WTC11 (cell line): Measurements from ENCODE around the gene CDH16. TPM values are rescaled to one million over a fixed set of nuclear protein-coding genes. Genes with fewer than 3 reads are reported as not detected.
"Not testable (repeated sequence)": the region's sequence is repeated elsewhere in the genome, so short reads cannot be mapped to it uniquely, and the experiment has no call there.

Experiments
- ATAC-seq: fragments of 200-7000 bp; cut with Tn5 transposase; 2 replicates; pipeline ENCODE4 v1.10.0; 2021; ENCODE audit warnings: mild to moderate bottlenecking, moderate library complexity
- CTCF ChIA-PET: fragments of 300-600 bp; sonication (Branson Sonifier 250); formaldehyde crosslinking; loops from one replicate; lab custom pipeline; 2021; ENCODE audit warnings: antibody characterized with exemption; lab: Charles Lee
- POLR2A ChIA-PET: fragments of 350-600 bp; sonication (Branson Sonifier 250); formaldehyde crosslinking; loops from one replicate; lab custom pipeline; 2021; ENCODE audit warnings: antibody characterized with exemption; lab: Charles Lee
- DNase-seq: peaks from one replicate; pipeline ENCODE4 v3.0.0; 2021; ENCODE audit warnings: low spot score
- H3K27ac Mint-ChIP-seq: 2 replicates; pipeline ENCODE4 v1.8.0; 2021; ENCODE audit warnings: mixed read lengths
- H3K27me3 Mint-ChIP-seq: 2 replicates; pipeline ENCODE4 v1.8.0; 2021; ENCODE audit warnings: low read depth, mild to moderate bottlenecking, moderate library complexity, mixed read lengths
- H3K36me3 Mint-ChIP-seq: 2 replicates; pipeline ENCODE4 v1.8.0; 2021; ENCODE audit warnings: mixed read lengths
- H3K4me1 Mint-ChIP-seq: 2 replicates; pipeline ENCODE4 v1.8.0; 2022; ENCODE audit warnings: mixed read lengths
- H3K4me3 Mint-ChIP-seq: 2 replicates; pipeline ENCODE4 v1.8.0; 2021; ENCODE audit warnings: mild to moderate bottlenecking, moderate library complexity, mixed read lengths
- H3K9me3 Mint-ChIP-seq: 2 replicates; pipeline ENCODE4 v1.8.0; 2021; ENCODE audit warnings: mixed read lengths
- ATF1 ChIP-seq: sonication (generic); formaldehyde crosslinking; IDR thresholded peaks from 2 replicates; pipeline ENCODE4 v1.8.1; 2023; ENCODE audit warnings: mild to moderate bottlenecking, moderate library complexity, missing genetic modification reagents
- ATF2 ChIP-seq: sonication (generic); formaldehyde crosslinking; IDR thresholded peaks from 2 replicates; pipeline ENCODE4 v1.8.1; 2022; ENCODE audit warnings: low read depth, missing genetic modification reagents, borderline replicate concordance
- E2F5 ChIP-seq: sonication (generic); formaldehyde crosslinking; IDR thresholded peaks from 2 replicates; pipeline ENCODE4 v1.8.1; 2022; ENCODE audit warnings: mild to moderate bottlenecking, moderate library complexity, missing genetic modification reagents
- ELF4 ChIP-seq: sonication (generic); formaldehyde crosslinking; IDR thresholded peaks from 2 replicates; pipeline ENCODE4 v1.8.1; 2022; ENCODE audit warnings: low read depth, mild to moderate bottlenecking, moderate library complexity, missing genetic modification reagents
- EMX1 ChIP-seq: fragments of 250-450 bp; sonication (Bioruptor Pico); IDR thresholded peaks from 2 replicates; pipeline ENCODE4 v1.8.0; 2021; ENCODE audit warnings: mild to moderate bottlenecking
- JAZF1 ChIP-seq: fragments of 250-450 bp; sonication (Bioruptor Pico); IDR thresholded peaks from 2 replicates; pipeline ENCODE4 v1.9.0; 2021; ENCODE audit warnings: moderate library complexity, mild to moderate bottlenecking, inconsistent platforms
- MAX ChIP-seq: sonication (generic); formaldehyde crosslinking; IDR thresholded peaks from 2 replicates; pipeline ENCODE4 v1.8.0; 2022; ENCODE audit warnings: mild to moderate bottlenecking, missing genetic modification reagents
- MXD4 ChIP-seq: fragments of 250-450 bp; sonication (Bioruptor Pico); IDR thresholded peaks from 2 replicates; pipeline ENCODE4 v1.8.0; 2021; ENCODE audit warnings: mild to moderate bottlenecking, moderate library complexity, borderline replicate concordance
- NR3C1 ChIP-seq: sonication (generic); formaldehyde crosslinking; conservative IDR thresholded peaks from 2 replicates; pipeline ENCODE4 v1.8.1; 2023; ENCODE audit warnings: low read depth, mild to moderate bottlenecking, missing genetic modification reagents
- STAT6 ChIP-seq: sonication (generic); formaldehyde crosslinking; conservative IDR thresholded peaks from 2 replicates; pipeline ENCODE4 v1.8.1; 2023; ENCODE audit warnings: mild to moderate bottlenecking, low read depth, missing genetic modification reagents, moderate library complexity
- TCF7 ChIP-seq: sonication (generic); formaldehyde crosslinking; IDR thresholded peaks from 2 replicates; pipeline ENCODE4 v1.8.0; 2022; ENCODE audit warnings: mild to moderate bottlenecking, low read depth, missing genetic modification reagents, moderate library complexity
- USF2 ChIP-seq: sonication (generic); formaldehyde crosslinking; IDR thresholded peaks from 2 replicates; pipeline ENCODE4 v1.8.1; 2023; ENCODE audit warnings: mild to moderate bottlenecking, missing genetic modification reagents, moderate library complexity
- ZBTB21 ChIP-seq: sonication (generic); formaldehyde crosslinking; IDR thresholded peaks from 2 replicates; pipeline ENCODE4 v1.8.1; 2023; ENCODE audit warnings: mild to moderate bottlenecking, missing genetic modification reagents, borderline replicate concordance
- ZNF121 ChIP-seq: sonication (generic); formaldehyde crosslinking; IDR thresholded peaks from 2 replicates; pipeline ENCODE4 v1.8.0; 2023; ENCODE audit warnings: missing genetic modification reagents
- ZNF232 ChIP-seq: sonication (generic); formaldehyde crosslinking; IDR thresholded peaks from 2 replicates; pipeline ENCODE4 v1.8.0; 2022; ENCODE audit warnings: mild to moderate bottlenecking, missing genetic modification reagents
- ZNF416 ChIP-seq: fragments of 250-450 bp; sonication (Bioruptor Pico); IDR thresholded peaks from 2 replicates; pipeline ENCODE4 v1.9.0; 2021; ENCODE audit warnings: mild to moderate bottlenecking, inconsistent platforms
- total RNA-seq: library from RNA; stranded (reverse); gene quantifications from 3 replicates; pipeline ENCODE4 v1.2.3, GENCODE V29; 2021

Gene CDH16
- total RNA-seq, 1 experiment from 2014 or later, result not detected

GRCh38 chr16:66945939-66946338 is 27.3 kb upstream of the CDH16 start:
- Mint-ChIP-seq H3K36me3 (peaks cover 13% of the 10 kb centered on the region; the same call in 1 of the 2 replicates), H3K27me3 (peaks cover 43% of the 10 kb centered on the region), H3K27ac (no peak overlapping the region), H3K4me1 (peaks cover 12% of the 10 kb centered on the region), H3K4me3 (no peak overlapping the region), H3K9me3 (no peaks in the 10 kb centered on the region)
- ChIA-PET POLR2A (no interaction called here), CTCF (interaction anchor here (1.0 to 2.5 kb wide), 3 partner anchors 15 to 209 kb away, joined by 3 to 9 read pairs (median 4); partner anchors contain the start of gene CES3)
- no peak for TF ChIP-seq JAZF1 (CRISPR knock-in tag)
- 0 out of 2 replicates have a peak, but pooled peaks have one; percentile 7 for TF ChIP-seq ZNF121 (CRISPR knock-in tag)
- DNase-seq, result no peak
- no peak for ATAC-seq

- DNase-seq, H3K27ac Mint-ChIP-seq, H3K9me3 Mint-ChIP-seq, ATAC-seq, POLR2A ChIA-PET, H3K4me3 Mint-ChIP-seq: not testable (repeated sequence)
- CTCF ChIA-PET, result interaction anchor here (1.0 to 2.9 kb wide), 6 partner anchors 16 to 210 kb away, joined by 3 to 10 read pairs (median 4); partner anchors contain the start of genes CES3 and NAE1
- H3K36me3 Mint-ChIP-seq, result peaks cover 16% of the 10 kb centered on the region; the same call in 1 of the 2 replicates
- H3K27me3 Mint-ChIP-seq, result peaks cover 34% of the 10 kb centered on the region
- peaks cover 12% of the 10 kb centered on the region for H3K4me1 Mint-ChIP-seq
These were observed 26.3 kb upstream of the CDH16 start for GRCh38 chr16:66944971-66945370.

GRCh38 chr16:66944054-66944441 is 25.4 kb upstream of the CDH16 start:
- peaks cover 12% of the 10 kb centered on the region for H3K4me1 Mint-ChIP-seq
- ATAC-seq (no peak), DNase-seq (no peak)
- no peak overlapping the region for H3K27ac Mint-ChIP-seq
- TF ChIP-seq USF2 (no peak), MAX (CRISPR knock-in tag) (no peak), ZNF232 (CRISPR knock-in tag) (no peak), EMX1 (CRISPR knock-in tag) (no peak), ZNF121 (CRISPR knock-in tag) (peak; percentile 65; the same call in 1 of the 2 replicates)
- ChIA-PET CTCF (interaction anchor here (0.6 to 2.9 kb wide), 6 partner anchors 16 to 211 kb away, joined by 3 to 10 read pairs (median 4); partner anchors contain the start of genes CES3 and NAE1), POLR2A (interaction anchor here (0.6 to 0.7 kb wide), 2 partner anchors 9 to 73 kb away, joined by 4 read pairs; no protein-coding TSS in a partner anchor)
- peaks cover 18% of the 10 kb centered on the region for H3K36me3 Mint-ChIP-seq
- H3K4me3 Mint-ChIP-seq, result no peak overlapping the region
- H3K27me3 Mint-ChIP-seq, result peaks cover 24% of the 10 kb centered on the region
- H3K9me3 Mint-ChIP-seq, result no peaks in the 10 kb centered on the region

- H3K36me3 Mint-ChIP-seq, result peaks cover 18% of the 10 kb centered on the region
- DNase-seq, result no peak
- peaks cover 11% of the 10 kb centered on the region for H3K4me1 Mint-ChIP-seq
- no peak overlapping the region for H3K27ac Mint-ChIP-seq
- POLR2A ChIA-PET, result interaction anchor here (0.6 to 0.7 kb wide), 2 partner anchors 10 to 73 kb away, joined by 4 read pairs; no protein-coding TSS in a partner anchor
- TF ChIP-seq ATF2 (CRISPR knock-in tag), result no peak
- TF ChIP-seq, all 79 proteins: peak for 0
- Mint-ChIP-seq H3K9me3 (no peaks in the 10 kb centered on the region), H3K27me3 (peaks cover 19% of the 10 kb centered on the region), H3K4me3 (no peak overlapping the region)
- no peak for ATAC-seq
- CTCF ChIA-PET, result interaction anchor here (0.6 to 2.9 kb wide), 6 partner anchors 15 to 212 kb away, joined by 3 to 10 read pairs (median 5); partner anchors contain the start of gene CES3
These were observed 24.9 kb upstream of the CDH16 start for GRCh38 chr16:66943426-66944053.

- CTCF ChIA-PET, result interaction anchor here (0.5 to 2.9 kb wide), 4 partner anchors 14 to 489 kb away, joined by 5 to 10 read pairs (median 6); no protein-coding TSS in a partner anchor
- Mint-ChIP-seq H3K9me3 (no peaks in the 10 kb centered on the region), H3K27ac (no peak overlapping the region), H3K27me3 (peaks cover 14% of the 10 kb centered on the region), H3K4me3 (no peak overlapping the region), H3K4me1 (peaks cover 6% of the 10 kb centered on the region; the same call in 1 of the 2 replicates), H3K36me3 (peaks cover 18% of the 10 kb centered on the region)
- DNase-seq, result no peak
- POLR2A ChIA-PET, result no interaction called here
- no peak for ATAC-seq
- TF ChIP-seq MXD4 (CRISPR knock-in tag) (no peak), TCF7 (CRISPR knock-in tag) (no peak), USF2 (no peak), ZBTB21 (no peak), E2F5 (CRISPR knock-in tag) (no peak), STAT6 (CRISPR knock-in tag) (no peak), EMX1 (CRISPR knock-in tag) (no peak), ELF4 (CRISPR knock-in tag) (no peak), ZNF416 (no peak), NR3C1 (CRISPR knock-in tag) (no peak), ATF1 (no peak)
These were observed 24.3 kb upstream of the CDH16 start for GRCh38 chr16:66942981-66943380.
